Heart left ventricle (tissue), 16 donors: ENCODE measurements around the gene CMTR2. TPM values are rescaled to one million over a fixed set of nuclear protein-coding genes. Genes with fewer than 3 reads are reported as not detected.

Experiments used
- ATAC-seq, 4 donors: fragments of 200-7000 bp; cut with Tn5 transposase; one replicate each; pipeline ENCODE4 v1.9.1; 2020 to 2022; ENCODE audit warnings: moderate library complexity in 4 of 4, mild to moderate bottlenecking in 3 of 4, moderate number of reproducible peaks in 1 of 4
- DNase-seq, 5 donors: peaks; one replicate each; pipeline ENCODE4 v3.0.0-alpha.2; 2020
- H3K27ac ChIP-seq, 12 donors: fragments of 200-600 bp; sonication (generic) in 4 of 12; one replicate each; pipeline versions ENCODE4 v1.5.0 to v1.8.0; 2016 to 2022; ENCODE audit warnings: mild to moderate bottlenecking in 2 of 12
- H3K27me3 ChIP-seq, 9 donors: fragments of 200-600 bp; sonication (generic) in 2 of 9; one replicate each; pipeline versions ENCODE4 v1.5.1 to v1.8.0; 2016 to 2022; ENCODE audit warnings: mild to moderate bottlenecking in 3 of 9
- H3K36me3 ChIP-seq, 9 donors: fragments of 200-600 bp; sonication (generic) in 2 of 9; one replicate each; pipeline versions ENCODE4 v1.5.0 to v1.8.0; 2018 to 2022; ENCODE audit warnings: mild to moderate bottlenecking in 2 of 9
- H3K4me1 ChIP-seq, 12 donors: fragments of 200-600 bp; sonication (generic) in 4 of 12; one replicate each; pipeline versions ENCODE4 v1.5.0 to v1.8.0; 2016 to 2022; ENCODE audit warnings: mild to moderate bottlenecking in 3 of 12
- H3K4me3 ChIP-seq, 12 donors: fragments of 200-600 bp; sonication (generic) in 4 of 12; one replicate each; pipeline versions ENCODE4 v1.5.0 to v1.8.0; 2017 to 2022; ENCODE audit warnings: mild to moderate bottlenecking in 9 of 12, moderate library complexity in 4 of 12
- H3K9me3 ChIP-seq, 12 donors: fragments of 200-600 bp; sonication (generic) in 4 of 12; one replicate each; pipeline versions ENCODE4 v1.5.0 to v1.8.0; 2016 to 2022; ENCODE audit warnings: mild to moderate bottlenecking in 1 of 12
- POLR2A ChIP-seq, 2 donors: fragments of 450-650 bp; IDR thresholded peaks; one replicate each; pipeline ENCODE4 v1.6.1; 2017; ENCODE audit warnings: antibody characterized with exemption in 2 of 2, mild to moderate bottlenecking in 2 of 2, moderate library complexity in 2 of 2
- WGBS, 4 donors: extraction: QIAGEN DNeasy Blood & Tissue Kit in 2 of 4; methylation state at CpG; one replicate each; pipeline versions ENCODE4 v1.1.5 to v1.1.7; 2013 to 2018; 5-methylcytosine and 5-hydroxymethylcytosine counted together
- intact Hi-C, 10 donors: fragments of 100-400 bp; cut with DNase I; formaldehyde crosslinking; loops; one replicate each; pipeline versions ENCODE4 v1.11.1 to v1.14.2; 2022
- long read RNA-seq, 3 donors: library from polyadenylated mRNA; unstranded; transcript quantifications; one replicate each; pipeline ENCODE4 v2.0.0, GENCODE V29; 2020 to 2021
- polyA plus RNA-seq, 2 donors: library from polyadenylated mRNA; stranded (reverse); fragments of 200-250 nt; gene quantifications; one replicate each; pipeline ENCODE4 v1.2.3, GENCODE V29; 2013
- total RNA-seq, 9 donors: library from RNA; depleted of rRNA in 2 of 9; stranded (reverse); fragments of >200 nt in 2 of 9; fragmentation: NEBNext Ultra II Directional in 3 of 9; extraction: Animal tissue kit (Norgen Biotek cat#: 25700) in 3 of 9; gene quantifications; one replicate each; pipeline versions ENCODE4 v1.1.0 to v1.2.4, GENCODE V29; 2016 to 2023
- TF ChIP-seq, protein P1 (sequence below), 12 donors: fragments of 200-600 bp; sonication (generic) in 4 of 12; IDR thresholded peaks; one replicate each; pipeline versions ENCODE4 v1.5.0 to v1.8.0; 2018 to 2022; ENCODE audit warnings: antibody characterized with exemption in 12 of 12, mild to moderate bottlenecking in 5 of 12
- donor health status: ischemic (EF 13 %, LVEDD 7.1; RV severe dilation, severe dysfunction).
- donor health status: healthy with polysubstance abuse.
- donor health status: DM: no; HTN: yes; CAD: no.
- donor health status: DM: no; HTN: no; CAD: no.
- donor health status: ischemic (EF 25% LVEDD 6.9; RV normal size, moderate dysfunction).
- donor health status: ischemic (EF 25% LVEDD 5.7; RV mildly dilated, moderate dysfunction).
- donor health status: healthy.
- donor health status: DM: yes; HTN: yes; CAD: no.
- donor health status: ischemic (EF 35%, LVEDD 5.7; RV mildly dilated, moderate dysfunction).
- donor health status: nonischemic (EF 11% LVEDD 7.7; RV severe dilation, severe dysfunction).
- donor health status: DM: yes; HTN: yes; CAD: no.
- donor health status: PGD.
- donor health status: ischemic (EF 29% LVEDD 5.4; RV normal size, mild dysfunction).
- donor health status: nonischemic (EF 23%, LVEDD 6.1; RV moderate dilation, normal function).

Gene CMTR2, protein sequence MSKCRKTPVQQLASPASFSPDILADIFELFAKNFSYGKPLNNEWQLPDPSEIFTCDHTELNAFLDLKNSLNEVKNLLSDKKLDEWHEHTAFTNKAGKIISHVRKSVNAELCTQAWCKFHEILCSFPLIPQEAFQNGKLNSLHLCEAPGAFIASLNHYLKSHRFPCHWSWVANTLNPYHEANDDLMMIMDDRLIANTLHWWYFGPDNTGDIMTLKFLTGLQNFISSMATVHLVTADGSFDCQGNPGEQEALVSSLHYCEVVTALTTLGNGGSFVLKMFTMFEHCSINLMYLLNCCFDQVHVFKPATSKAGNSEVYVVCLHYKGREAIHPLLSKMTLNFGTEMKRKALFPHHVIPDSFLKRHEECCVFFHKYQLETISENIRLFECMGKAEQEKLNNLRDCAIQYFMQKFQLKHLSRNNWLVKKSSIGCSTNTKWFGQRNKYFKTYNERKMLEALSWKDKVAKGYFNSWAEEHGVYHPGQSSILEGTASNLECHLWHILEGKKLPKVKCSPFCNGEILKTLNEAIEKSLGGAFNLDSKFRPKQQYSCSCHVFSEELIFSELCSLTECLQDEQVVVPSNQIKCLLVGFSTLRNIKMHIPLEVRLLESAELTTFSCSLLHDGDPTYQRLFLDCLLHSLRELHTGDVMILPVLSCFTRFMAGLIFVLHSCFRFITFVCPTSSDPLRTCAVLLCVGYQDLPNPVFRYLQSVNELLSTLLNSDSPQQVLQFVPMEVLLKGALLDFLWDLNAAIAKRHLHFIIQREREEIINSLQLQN
- total RNA-seq (10 to 100 TPM in 3 of 9 donors, 1 to 10 TPM in 6; 7.8 to 13.4 (median 9.4) TPM), polyA plus RNA-seq (1 to 10 TPM; 2.4 to 6.1 TPM)
- long read RNA-seq, donor 1, full-length matches to known transcripts: 13 of 16 reads
- long read RNA-seq, donor 1, partial matches to known transcripts: 0 of 16 reads
- long read RNA-seq, donor 1, other reads (novel, unspliced or antisense): 3 of 16 reads
- long read RNA-seq, donor 2, full-length matches to known transcripts: 21 of 28 reads
- long read RNA-seq, donor 2, partial matches to known transcripts: 0 of 28 reads
- long read RNA-seq, donor 2, other reads (novel, unspliced or antisense): 7 of 28 reads
- long read RNA-seq, donor 3, full-length matches to known transcripts: 10 of 16 reads
- long read RNA-seq, donor 3, partial matches to known transcripts: 0 of 16 reads
- long read RNA-seq, donor 3, other reads (novel, unspliced or antisense): 6 of 16 reads

- H3K36me3 ChIP-seq: peaks cover 0 to 33% (median 26%) of the 10 kb centered on the region in 9 donors
- DNase-seq (peak; percentile 93 to 98 (median 97)), ATAC-seq (peak; percentile 99)
- H3K27me3 ChIP-seq: peaks cover 0 to 8% (median under 1%) of the 10 kb centered on the region in 9 donors
- intact Hi-C loops: no loop called here
- peaks cover 0 to 22% (median 12%) of the 10 kb centered on the region in 12 donors for H3K4me1 ChIP-seq
- H3K27ac ChIP-seq: peak within 1 kb of the TSS; percentile 70 to 94 (median 86)
- TF ChIP-seq POLR2A (IDR thresholded peaks at IDR 0.05): peak in 1 of 2 donors; percentile 86
- TF ChIP-seq, protein P1, sequence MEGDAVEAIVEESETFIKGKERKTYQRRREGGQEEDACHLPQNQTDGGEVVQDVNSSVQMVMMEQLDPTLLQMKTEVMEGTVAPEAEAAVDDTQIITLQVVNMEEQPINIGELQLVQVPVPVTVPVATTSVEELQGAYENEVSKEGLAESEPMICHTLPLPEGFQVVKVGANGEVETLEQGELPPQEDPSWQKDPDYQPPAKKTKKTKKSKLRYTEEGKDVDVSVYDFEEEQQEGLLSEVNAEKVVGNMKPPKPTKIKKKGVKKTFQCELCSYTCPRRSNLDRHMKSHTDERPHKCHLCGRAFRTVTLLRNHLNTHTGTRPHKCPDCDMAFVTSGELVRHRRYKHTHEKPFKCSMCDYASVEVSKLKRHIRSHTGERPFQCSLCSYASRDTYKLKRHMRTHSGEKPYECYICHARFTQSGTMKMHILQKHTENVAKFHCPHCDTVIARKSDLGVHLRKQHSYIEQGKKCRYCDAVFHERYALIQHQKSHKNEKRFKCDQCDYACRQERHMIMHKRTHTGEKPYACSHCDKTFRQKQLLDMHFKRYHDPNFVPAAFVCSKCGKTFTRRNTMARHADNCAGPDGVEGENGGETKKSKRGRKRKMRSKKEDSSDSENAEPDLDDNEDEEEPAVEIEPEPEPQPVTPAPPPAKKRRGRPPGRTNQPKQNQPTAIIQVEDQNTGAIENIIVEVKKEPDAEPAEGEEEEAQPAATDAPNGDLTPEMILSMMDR (IDR thresholded peaks at IDR 0.05): peak in 3 of 12 donors; percentile 22 to 35 (median 28)
- H3K4me3 ChIP-seq: peak within 1 kb of the TSS; percentile 45 to 93 (median 82)
- 0 to 2% (median 1%) methylated on average over 33 to 60 of the region's 60 CpGs for WGBS, 4 donors
- H3K9me3 ChIP-seq: peaks cover 0 to 7% (median 0%) of the 10 kb centered on the region in 12 donors
Observed at GRCh38 chr16:71288890-71289731, at the start of gene CMTR2. CMTR2 (minus strand) TSS chr16:71289402; CDS start chr16:71285920, 3,482 bp downstream.

DNA sequence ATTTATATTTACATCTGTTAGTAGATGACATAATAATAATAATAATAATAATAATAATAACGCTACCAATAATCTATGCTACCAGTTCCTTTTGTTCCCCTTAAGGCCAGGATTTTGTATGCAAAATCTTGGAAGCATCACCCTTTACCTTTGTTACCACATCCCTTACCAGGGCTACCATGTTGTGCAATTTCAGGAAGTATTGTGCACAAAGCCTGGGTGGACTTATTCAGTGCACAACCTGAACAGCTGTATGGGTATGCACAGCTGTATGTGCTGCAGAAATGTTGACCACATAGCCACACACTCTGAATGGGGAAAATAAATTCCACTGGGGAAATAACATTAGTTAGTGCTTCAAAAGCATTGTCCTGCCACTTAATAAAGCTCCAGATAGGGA, 49.4 kb upstream of the CMTR2 start:
- Histone ChIP-seq H3K9me3 (peaks cover 0 to 11% (median 0%) of the 10 kb centered on the region in 12 donors), H3K4me1 (no peaks in the 10 kb centered on the region), H3K27ac (no peak overlapping the region), H3K4me3 (no peak overlapping the region), H3K27me3 (peaks cover 0 to 26% (median 0%) of the 10 kb centered on the region in 9 donors), H3K36me3 (no peaks in the 10 kb centered on the region)
- no peak for DNase-seq
- 79 to 95% (median 88%) methylated on average over 1 of the region's 1 CpG for WGBS, 4 donors
- TF ChIP-seq, protein P1 (IDR thresholded peaks at IDR 0.05): no peak
- TF ChIP-seq POLR2A (IDR thresholded peaks at IDR 0.05): no peak
- no peak for ATAC-seq
- intact Hi-C loops: no loop called here

GRCh38 chr16:71338193-71338592, 49.0 kb upstream of the CMTR2 start:
- peaks cover 0 to 11% (median 0%) of the 10 kb centered on the region in 12 donors for H3K9me3 ChIP-seq
- TF ChIP-seq POLR2A (IDR thresholded peaks at IDR 0.05): no peak
- TF ChIP-seq, protein P1 (IDR thresholded peaks at IDR 0.05): no peak
- WGBS, 4 donors: 56 to 79% (median 64%) methylated on average over 2 of the region's 2 CpGs
- no peak overlapping the region for H3K27ac ChIP-seq
- ATAC-seq (no peak), DNase-seq (no peak)
- H3K36me3 ChIP-seq: no peaks in the 10 kb centered on the region
- H3K27me3 ChIP-seq: peaks cover 0 to 26% (median 0%) of the 10 kb centered on the region in 9 donors
- H3K4me1 ChIP-seq: no peaks in the 10 kb centered on the region
- intact Hi-C loops: no loop called here
- H3K4me3 ChIP-seq: no peak overlapping the region
